ENCODE data around the gene TANGO2. TPM values are rescaled to one million over a fixed set of nuclear protein-coding genes. Genes with fewer than 3 reads are reported as not detected.

The TANGO2 gene
- total RNA-seq, 2 donors from 2014 or later, result 34.3 to 40.1 TPM

DNA sequence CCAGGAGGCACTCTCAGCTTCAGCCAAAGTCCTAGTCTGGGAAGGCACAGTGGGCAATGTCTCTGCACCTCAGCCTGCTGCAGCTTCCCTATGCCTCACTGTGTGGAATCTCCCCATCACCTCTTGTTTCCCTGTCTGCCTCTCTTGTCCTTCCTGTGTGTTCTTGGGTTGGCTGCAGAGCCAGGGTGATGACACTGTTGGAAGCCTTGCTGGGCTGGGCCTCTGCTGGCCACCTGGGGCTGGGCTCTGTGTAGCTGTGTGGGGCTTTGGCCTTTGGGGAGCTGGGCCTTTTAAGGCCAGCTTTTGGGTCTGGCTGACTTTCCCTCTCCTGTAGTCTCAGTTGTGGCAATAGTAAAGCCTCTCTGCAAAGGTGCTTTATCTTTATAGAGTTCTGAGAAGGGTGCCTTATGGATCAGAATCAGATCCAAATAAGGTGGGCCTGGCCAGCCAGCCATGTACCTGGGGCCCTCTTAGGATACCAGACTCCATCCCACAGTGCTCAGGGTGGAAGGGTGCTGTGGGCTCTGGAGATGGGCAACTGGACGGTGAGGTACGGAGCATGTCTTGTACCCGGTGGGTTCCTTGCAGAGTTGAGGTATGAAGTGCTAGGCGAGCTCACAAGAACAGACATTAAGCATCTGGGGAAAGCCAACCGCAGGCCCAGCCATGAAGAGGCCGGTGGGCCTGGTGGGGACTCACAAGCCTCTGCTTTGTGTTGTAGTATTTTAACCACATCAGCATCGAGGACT lies 84.7 kb downstream of the TANGO2 start:
- TF ChIP-seq, protein P1, sequence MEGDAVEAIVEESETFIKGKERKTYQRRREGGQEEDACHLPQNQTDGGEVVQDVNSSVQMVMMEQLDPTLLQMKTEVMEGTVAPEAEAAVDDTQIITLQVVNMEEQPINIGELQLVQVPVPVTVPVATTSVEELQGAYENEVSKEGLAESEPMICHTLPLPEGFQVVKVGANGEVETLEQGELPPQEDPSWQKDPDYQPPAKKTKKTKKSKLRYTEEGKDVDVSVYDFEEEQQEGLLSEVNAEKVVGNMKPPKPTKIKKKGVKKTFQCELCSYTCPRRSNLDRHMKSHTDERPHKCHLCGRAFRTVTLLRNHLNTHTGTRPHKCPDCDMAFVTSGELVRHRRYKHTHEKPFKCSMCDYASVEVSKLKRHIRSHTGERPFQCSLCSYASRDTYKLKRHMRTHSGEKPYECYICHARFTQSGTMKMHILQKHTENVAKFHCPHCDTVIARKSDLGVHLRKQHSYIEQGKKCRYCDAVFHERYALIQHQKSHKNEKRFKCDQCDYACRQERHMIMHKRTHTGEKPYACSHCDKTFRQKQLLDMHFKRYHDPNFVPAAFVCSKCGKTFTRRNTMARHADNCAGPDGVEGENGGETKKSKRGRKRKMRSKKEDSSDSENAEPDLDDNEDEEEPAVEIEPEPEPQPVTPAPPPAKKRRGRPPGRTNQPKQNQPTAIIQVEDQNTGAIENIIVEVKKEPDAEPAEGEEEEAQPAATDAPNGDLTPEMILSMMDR (IDR thresholded peaks at IDR 0.05), result no peak
- TF ChIP-seq POLR2A (IDR thresholded peaks at IDR 0.05) (no peak), POLR2AphosphoS5 (IDR thresholded peaks at IDR 0.05) (no peak)
- WGBS, result 95% methylated on average over 7 of the region's 7 CpGs
- H3K4me3 ChIP-seq, result no peak overlapping the region
- no peak for DNase-seq (ENCODE audit: low spot score)
- no peaks in the 10 kb centered on the region for H3K27me3 ChIP-seq (replicated peaks; ENCODE audit: insufficient read depth)
- peaks cover 14 to 30% of the 10 kb centered on the region in 2 donors for H3K36me3 ChIP-seq
- no peak overlapping the region for H3K27ac ChIP-seq
- no peaks in the 10 kb centered on the region for H3K4me1 ChIP-seq (replicated peaks)
- no peaks in the 10 kb centered on the region for H3K9me3 ChIP-seq
- intact Hi-C loops (cut with DNase I), result no loop called here

DNA sequence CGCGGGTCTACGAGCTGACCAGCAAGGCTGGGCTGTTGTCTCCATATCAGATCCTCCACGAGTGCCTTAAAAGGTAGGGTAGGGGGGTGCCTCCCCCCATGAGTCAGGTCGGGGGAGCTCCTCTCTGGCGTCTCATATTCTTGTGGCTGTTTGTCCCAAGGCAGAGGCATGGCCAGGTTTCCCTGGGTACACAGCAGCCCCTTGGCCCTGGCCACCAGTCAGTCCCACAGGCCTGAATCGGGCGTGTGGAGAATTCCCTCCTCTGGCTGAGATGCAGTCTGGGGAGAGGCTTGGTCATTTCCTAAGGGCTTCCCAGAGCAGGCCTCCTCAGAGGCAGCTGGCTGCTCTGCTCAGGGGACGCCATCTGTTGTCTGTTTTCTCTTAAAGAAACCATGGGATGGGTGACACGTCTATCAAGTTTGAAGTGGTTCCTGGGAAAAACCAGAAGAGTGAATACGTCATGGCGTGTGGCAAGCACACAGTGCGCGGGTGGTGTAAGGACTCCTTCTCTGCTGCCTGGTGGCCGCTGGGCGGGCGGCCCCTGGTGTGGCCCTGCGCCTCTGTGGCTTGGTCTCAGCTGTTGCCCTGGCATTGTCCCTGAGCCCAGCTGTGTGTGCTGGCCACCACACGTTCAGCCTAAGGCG lies 85.4 kb downstream of the TANGO2 start:
- intact Hi-C loops (cut with DNase I), result no loop called here

DNA sequence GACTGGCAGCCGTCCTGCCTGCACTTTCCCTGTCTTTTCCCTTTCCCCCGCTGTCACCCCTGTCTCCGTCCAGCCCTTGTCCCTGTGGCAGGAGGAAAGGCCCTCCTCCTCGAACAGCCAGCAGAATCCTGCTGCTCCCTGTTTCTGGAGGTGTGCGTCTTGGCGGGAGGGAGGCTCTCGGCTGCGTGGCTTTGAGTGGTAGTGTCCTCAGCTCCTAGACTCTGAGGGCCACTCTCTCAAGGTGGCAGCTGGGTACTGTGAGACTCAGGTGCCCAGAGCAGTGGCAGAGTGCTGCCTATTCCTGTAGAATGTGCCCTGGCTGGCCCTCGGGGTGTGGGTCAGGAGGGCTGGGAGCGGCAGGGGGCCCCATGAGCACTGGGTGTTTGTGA lies 85.9 kb downstream of the TANGO2 start:
- no peaks in the 10 kb centered on the region for H3K27me3 ChIP-seq (replicated peaks; ENCODE audit: insufficient read depth)
- H3K36me3 ChIP-seq, result peaks cover 14 to 30% of the 10 kb centered on the region in 2 donors
- H3K27ac ChIP-seq, result no peak overlapping the region
- intact Hi-C loops (cut with DNase I), result no loop called here
- 97% methylated on average over 10 of the region's 10 CpGs for WGBS
- no peak for TF ChIP-seq POLR2A (IDR thresholded peaks at IDR 0.05)
- TF ChIP-seq POLR2AphosphoS5 (IDR thresholded peaks at IDR 0.05), result no peak
- TF ChIP-seq, protein P1 (IDR thresholded peaks at IDR 0.05), result no peak
- DNase-seq (ENCODE audit: low spot score), result no peak
- no peak overlapping the region for H3K4me3 ChIP-seq
- no peaks in the 10 kb centered on the region for H3K9me3 ChIP-seq
- H3K4me1 ChIP-seq (replicated peaks), result no peaks in the 10 kb centered on the region

More for the DNA sequence above, 85.4 kb downstream of the TANGO2 start:
- Histone ChIP-seq H3K9me3 (no peaks in the 10 kb centered on the region), H3K4me3 (no peak overlapping the region), H3K4me1 (replicated peaks) (no peaks in the 10 kb centered on the region), H3K27ac (no peak overlapping the region), H3K27me3 (replicated peaks; ENCODE audit: insufficient read depth) (no peaks in the 10 kb centered on the region), H3K36me3 (peaks cover 14 to 30% of the 10 kb centered on the region in 2 donors)
- no peak for TF ChIP-seq POLR2A (IDR thresholded peaks at IDR 0.05)
- no peak for TF ChIP-seq POLR2AphosphoS5 (IDR thresholded peaks at IDR 0.05)
- TF ChIP-seq, protein P1 (IDR thresholded peaks at IDR 0.05), result no peak
- DNase-seq (ENCODE audit: low spot score), result no peak
- WGBS, result 92% methylated on average over 20 of the region's 20 CpGs

DNA sequence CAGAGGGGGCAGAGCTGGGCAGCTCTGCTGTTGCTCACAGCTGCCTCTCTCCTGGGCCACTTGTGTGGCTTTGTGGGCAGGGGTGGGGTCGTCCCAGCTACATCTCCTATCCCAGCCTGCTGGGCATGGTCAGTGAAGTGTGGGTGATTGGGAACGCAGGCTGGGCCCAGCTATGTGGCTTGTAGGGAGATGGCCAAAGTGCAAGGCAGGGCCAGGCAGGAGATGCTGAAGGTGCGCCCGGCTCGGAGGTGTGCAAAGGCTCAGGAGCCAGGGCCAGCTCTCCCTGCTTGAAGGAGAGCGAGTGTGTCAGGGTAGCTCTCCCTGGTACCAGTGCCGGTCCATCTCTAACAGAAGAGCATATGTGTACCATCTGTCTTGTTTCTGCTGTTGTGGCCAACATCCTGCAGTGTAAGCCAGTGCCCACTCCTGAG lies 86.6 kb downstream of the TANGO2 start:
- H3K27me3 ChIP-seq (replicated peaks; ENCODE audit: insufficient read depth), result no peaks in the 10 kb centered on the region
- intact Hi-C loops (cut with DNase I), result no loop called here
- no peak for DNase-seq (ENCODE audit: low spot score)

More for the DNA sequence above, 86.6 kb downstream of the TANGO2 start:
- WGBS, result 97% methylated on average over 7 of the region's 7 CpGs
- peaks cover 14 to 30% of the 10 kb centered on the region in 2 donors for H3K36me3 ChIP-seq
- H3K4me3 ChIP-seq, result no peak overlapping the region
- TF ChIP-seq, protein P1 (IDR thresholded peaks at IDR 0.05), result no peak
- TF ChIP-seq POLR2A (IDR thresholded peaks at IDR 0.05), result no peak
- no peak for TF ChIP-seq POLR2AphosphoS5 (IDR thresholded peaks at IDR 0.05)
- no peak overlapping the region for H3K27ac ChIP-seq
- no peaks in the 10 kb centered on the region for H3K4me1 ChIP-seq (replicated peaks)
- H3K9me3 ChIP-seq, result no peaks in the 10 kb centered on the region
